ENCODE measurements around the gene TIMP2.
"Not testable (repeated sequence)": the region's sequence is repeated elsewhere in the genome, so short reads cannot be mapped to it uniquely, and the experiment has no call there.

Gene TIMP2

GRCh38 chr17:78925234-78925633, at the start of gene TIMP2:
Gene TIMP2 (minus strand): TSS chr17:78925387. CDS start chr17:78925088, 299 bp downstream.
- peak in 1 of 2 donors; percentile 24 for DNase-seq (ENCODE audit: low read depth in 2 of 2)

- no peak for DNase-seq (ENCODE audit: low read depth in 2 of 2)
Observed at GRCh38 chr17:78973792-78974520, 48.8 kb upstream of the TIMP2 start.

GRCh38 chr17:78973196-78973595, 48.0 kb upstream of the TIMP2 start:
- DNase-seq (ENCODE audit: low read depth in 2 of 2): no peak

- no peak for DNase-seq (ENCODE audit: low read depth in 2 of 2)
Observed at GRCh38 chr17:78972507-78973105, 47.4 kb upstream of the TIMP2 start.

GRCh38 chr17:78971756-78972506, 46.7 kb upstream of the TIMP2 start:
- DNase-seq (ENCODE audit: low read depth in 2 of 2): no peak

GRCh38 chr17:78970834-78971755, 45.9 kb upstream of the TIMP2 start:
- DNase-seq (ENCODE audit: low read depth in 2 of 2): peak; percentile 48 to 56

GRCh38 chr17:78969865-78970264, 44.7 kb upstream of the TIMP2 start:
- no peak for DNase-seq (ENCODE audit: low read depth in 2 of 2)

GRCh38 chr17:78967782-78968362, 42.7 kb upstream of the TIMP2 start:
- no peak for DNase-seq (ENCODE audit: low read depth in 2 of 2)

GRCh38 chr17:78966910-78967600, 41.9 kb upstream of the TIMP2 start:
- no peak for DNase-seq (ENCODE audit: low read depth in 2 of 2)

GRCh38 chr17:78966123-78966813, 41.1 kb upstream of the TIMP2 start:
- DNase-seq (ENCODE audit: low read depth in 2 of 2): no peak

GRCh38 chr17:78965491-78965924, 40.3 kb upstream of the TIMP2 start:
- DNase-seq (ENCODE audit: low read depth in 2 of 2): no peak

GRCh38 chr17:78963378-78963777, 38.2 kb upstream of the TIMP2 start:
- DNase-seq (ENCODE audit: low read depth in 2 of 2): no peak

GRCh38 chr17:78962984-78963348, 37.8 kb upstream of the TIMP2 start:
- not testable (repeated sequence) for DNase-seq (ENCODE audit: low read depth in 2 of 2)

- DNase-seq (ENCODE audit: low read depth in 2 of 2): no peak
Observed at GRCh38 chr17:78962345-78962983, 37.3 kb upstream of the TIMP2 start.

GRCh38 chr17:78961571-78961970, 36.4 kb upstream of the TIMP2 start:
- DNase-seq (ENCODE audit: low read depth in 2 of 2): no peak

GRCh38 chr17:78960928-78961327, 35.7 kb upstream of the TIMP2 start:
- DNase-seq (ENCODE audit: low read depth in 2 of 2): no peak

GRCh38 chr17:78959803-78960202, 34.6 kb upstream of the TIMP2 start:
- no peak for DNase-seq (ENCODE audit: low read depth in 2 of 2)

- DNase-seq (ENCODE audit: low read depth in 2 of 2): no peak
Observed at GRCh38 chr17:78958641-78959127, 33.5 kb upstream of the TIMP2 start.

- no peak for DNase-seq (ENCODE audit: low read depth in 2 of 2)
Observed at GRCh38 chr17:78957128-78957527, 31.9 kb upstream of the TIMP2 start.
